Mammary epithelial cell (primary cell): ENCODE measurements around the gene AIG1.

ENCODE experiments used
- EZH2 ChIP-seq: IDR thresholded peaks from 2 replicates; pipeline ENCODE4 v1.6.1; 2012; ENCODE audit warnings: low read length, inconsistent platforms, borderline replicate concordance
- TF ChIP-seq, protein P1 (sequence below), 2 donors: IDR thresholded peaks in 1 of 2; conservative IDR thresholded peaks in 1 of 2; 2 replicates each; pipeline ENCODE4 v1.5.1; 2011 to 2012; ENCODE audit warnings: inconsistent platforms in 2 of 2, low read length in 2 of 2, mild to moderate bottlenecking in 2 of 2, control low read depth in 1 of 2, low read depth in 1 of 2; ENCODE audit not compliant: insufficient read depth in 1 of 2; ENCODE audit errors: extremely low read depth in 1 of 2

DNA sequence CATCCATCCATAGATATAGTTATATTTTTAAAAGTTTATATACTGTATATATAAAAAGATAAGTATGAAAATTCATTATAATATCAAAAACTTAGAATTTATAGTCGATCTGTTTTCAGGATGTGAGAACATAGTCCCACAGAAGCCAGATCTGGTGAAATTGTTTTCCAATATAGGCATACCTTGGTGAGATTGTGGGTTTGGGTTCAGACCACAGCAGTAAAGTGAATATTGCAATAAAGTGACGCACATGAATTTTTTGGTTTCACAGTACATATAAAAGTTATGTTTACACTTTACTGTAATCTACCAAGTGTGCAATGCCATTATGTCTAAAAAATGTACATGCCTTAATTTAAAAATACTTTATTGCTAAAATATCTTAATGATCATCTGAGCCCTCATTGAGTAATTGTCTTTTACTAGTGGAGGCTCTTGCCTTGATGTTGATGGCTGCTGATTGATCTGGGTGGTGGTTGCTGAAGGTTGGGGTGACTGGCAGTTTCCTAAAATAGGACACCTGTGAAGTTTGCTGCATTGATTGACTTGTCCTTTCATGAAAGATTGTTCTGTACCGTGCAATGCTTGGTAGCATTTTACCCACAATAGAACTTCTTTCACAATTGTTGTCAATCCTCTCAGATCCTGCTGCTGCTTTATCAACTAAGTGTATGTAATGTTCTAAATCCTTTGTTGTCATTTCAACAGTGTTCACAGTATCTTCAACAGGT, 29.8 kb downstream of the AIG1 start:
- TF ChIP-seq, protein P1, sequence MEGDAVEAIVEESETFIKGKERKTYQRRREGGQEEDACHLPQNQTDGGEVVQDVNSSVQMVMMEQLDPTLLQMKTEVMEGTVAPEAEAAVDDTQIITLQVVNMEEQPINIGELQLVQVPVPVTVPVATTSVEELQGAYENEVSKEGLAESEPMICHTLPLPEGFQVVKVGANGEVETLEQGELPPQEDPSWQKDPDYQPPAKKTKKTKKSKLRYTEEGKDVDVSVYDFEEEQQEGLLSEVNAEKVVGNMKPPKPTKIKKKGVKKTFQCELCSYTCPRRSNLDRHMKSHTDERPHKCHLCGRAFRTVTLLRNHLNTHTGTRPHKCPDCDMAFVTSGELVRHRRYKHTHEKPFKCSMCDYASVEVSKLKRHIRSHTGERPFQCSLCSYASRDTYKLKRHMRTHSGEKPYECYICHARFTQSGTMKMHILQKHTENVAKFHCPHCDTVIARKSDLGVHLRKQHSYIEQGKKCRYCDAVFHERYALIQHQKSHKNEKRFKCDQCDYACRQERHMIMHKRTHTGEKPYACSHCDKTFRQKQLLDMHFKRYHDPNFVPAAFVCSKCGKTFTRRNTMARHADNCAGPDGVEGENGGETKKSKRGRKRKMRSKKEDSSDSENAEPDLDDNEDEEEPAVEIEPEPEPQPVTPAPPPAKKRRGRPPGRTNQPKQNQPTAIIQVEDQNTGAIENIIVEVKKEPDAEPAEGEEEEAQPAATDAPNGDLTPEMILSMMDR (conservative IDR thresholded peaks at IDR 0.05 in 1 of 2, IDR thresholded peaks at IDR 0.05 in 1 of 2; ENCODE audit: extremely low read depth in 1 of 2, insufficient read depth in 1 of 2, low read depth in 1 of 2, low read length in 2 of 2), result no peak
- TF ChIP-seq EZH2, result no peak
